GM21786 (cell line): ENCODE data around the gene AHI1.

ENCODE experiments used
- ATAC-seq: cut with Tn5 transposase; IDR thresholded peaks from one replicate; pipeline ENCODE4 v1.9.1; 2021; ENCODE audit not compliant: unreplicated experiment

Gene AHI1

GRCh38 chr6:135334169-135334568 is 163.4 kb downstream of the AHI1 start:
- no peak for ATAC-seq

GRCh38 chr6:135331002-135331401 is 166.5 kb downstream of the AHI1 start:
- no peak for ATAC-seq

- ATAC-seq: peak; percentile 96
Observed at GRCh38 chr6:135329851-135330803, 167.4 kb downstream of the AHI1 start.

DNA sequence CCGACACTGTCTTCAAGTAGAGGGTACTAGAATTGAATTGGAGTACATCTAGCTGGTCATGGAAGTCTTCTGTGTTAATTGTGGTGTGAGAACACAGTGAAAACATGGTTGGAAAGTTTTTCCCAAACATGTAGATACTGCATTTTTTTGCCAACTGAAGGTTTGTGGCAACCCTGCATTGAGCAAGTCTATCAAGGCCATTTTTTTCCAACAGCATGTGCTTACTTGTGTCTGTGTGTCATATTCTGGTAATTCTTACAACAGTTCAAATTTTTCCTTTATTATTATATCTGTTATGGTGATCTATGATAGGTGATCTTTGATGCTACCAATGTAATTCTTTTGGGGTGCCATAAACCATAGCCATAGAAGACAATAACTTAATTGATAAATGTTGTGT is 169.4 kb downstream of the AHI1 start:
- ATAC-seq: no peak

DNA sequence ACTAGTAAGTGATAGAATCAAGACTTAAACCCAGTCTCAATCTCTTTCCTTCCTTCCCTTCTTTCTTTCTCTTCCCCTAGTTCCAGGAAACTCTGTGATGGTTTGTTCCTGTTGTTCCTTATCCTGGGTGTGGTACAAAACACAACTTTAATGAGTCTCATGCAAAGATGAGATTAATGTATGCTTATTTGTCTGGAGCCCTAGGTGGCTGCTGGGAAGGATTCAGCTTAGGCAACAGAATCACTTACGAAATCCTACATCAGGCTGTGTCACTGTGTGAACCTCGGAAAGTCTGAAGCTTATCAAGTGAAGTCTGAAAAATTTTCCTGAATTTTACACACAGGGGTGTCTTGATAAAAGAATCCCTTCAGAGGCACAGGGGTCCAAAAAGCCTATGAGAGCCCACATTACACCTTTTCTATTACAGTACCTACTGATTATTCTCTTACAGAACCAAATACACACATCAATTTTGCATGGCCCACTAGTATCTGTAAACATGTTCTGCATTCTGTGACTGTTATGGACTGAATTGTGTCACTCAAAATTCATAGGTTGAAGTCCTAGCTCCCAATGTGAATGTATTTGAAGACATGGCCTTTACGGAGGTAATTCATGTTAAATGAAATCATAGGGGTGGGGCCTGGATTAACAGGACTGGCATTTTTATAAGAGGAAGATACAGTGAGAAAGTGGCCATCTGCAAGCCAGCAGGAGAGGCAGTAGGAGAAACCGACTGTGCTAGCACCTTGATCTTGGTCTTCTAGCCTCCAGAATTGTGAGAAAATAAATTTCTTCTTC is 171.7 kb downstream of the AHI1 start:
- ATAC-seq: no peak

GRCh38 chr6:135324531-135324930 is 173.0 kb downstream of the AHI1 start:
- no peak for ATAC-seq

- no peak for ATAC-seq
Observed at GRCh38 chr6:135323979-135324378, 173.6 kb downstream of the AHI1 start.

DNA sequence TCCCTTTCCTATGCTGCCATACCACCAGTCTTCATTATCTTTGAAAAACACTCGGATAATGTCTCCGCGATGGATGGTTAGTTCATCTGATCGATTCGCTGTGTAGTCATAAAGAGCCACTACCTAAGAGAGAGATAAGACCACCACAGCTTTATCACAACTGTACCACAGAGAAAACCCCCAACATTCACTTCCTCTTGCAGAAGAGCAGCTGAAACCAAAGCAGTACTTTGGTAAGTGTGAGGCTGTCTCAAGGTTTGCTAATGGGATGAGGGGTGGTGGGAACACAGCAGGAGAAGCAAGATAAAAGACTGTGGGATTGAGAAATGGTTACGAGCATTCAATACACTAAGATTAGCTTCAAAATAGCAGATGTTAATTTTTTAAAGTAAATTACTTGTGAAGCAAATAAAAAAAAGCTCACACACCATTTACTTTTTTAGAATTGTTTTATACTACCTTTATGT is 174.3 kb downstream of the AHI1 start:
- peak; percentile 99 for ATAC-seq

DNA sequence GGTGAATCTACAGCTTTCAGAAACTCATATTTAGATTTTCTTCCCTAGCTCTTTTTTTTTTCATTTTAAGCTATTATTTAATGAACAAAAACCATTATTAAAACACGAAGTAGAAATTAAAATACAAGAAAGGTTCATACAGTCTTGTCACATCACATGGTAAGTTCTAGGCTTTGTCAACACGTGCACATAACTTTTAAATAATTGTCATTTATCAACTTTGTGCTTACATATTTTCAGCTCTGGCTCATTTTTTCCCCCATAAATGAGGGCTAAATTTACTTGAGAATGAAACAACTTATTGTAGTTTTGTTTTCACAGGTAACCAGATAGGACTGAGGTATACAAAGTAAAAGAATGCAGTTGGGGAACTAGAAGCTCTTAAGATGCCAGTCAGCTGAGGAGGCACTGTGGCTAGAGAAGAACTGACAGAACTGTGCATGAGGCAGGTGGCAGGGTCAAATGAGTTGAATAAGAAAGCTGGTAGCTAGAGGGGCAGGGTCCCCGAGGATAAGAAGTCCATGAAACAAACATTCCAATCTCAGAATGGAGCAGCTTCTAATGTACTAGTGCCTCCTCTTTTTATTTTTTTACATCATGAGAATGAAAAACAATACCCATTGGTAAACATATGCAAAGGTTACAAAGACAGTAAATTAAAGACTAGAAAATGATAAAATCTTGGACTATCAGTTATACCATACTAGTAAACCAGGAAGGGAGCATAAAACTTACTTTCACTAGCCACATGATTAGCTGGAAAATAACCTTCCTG is 174.9 kb downstream of the AHI1 start:
- peak; percentile 72 for ATAC-seq

- no peak for ATAC-seq
Observed at GRCh38 chr6:135320721-135321621, 176.6 kb downstream of the AHI1 start.

DNA sequence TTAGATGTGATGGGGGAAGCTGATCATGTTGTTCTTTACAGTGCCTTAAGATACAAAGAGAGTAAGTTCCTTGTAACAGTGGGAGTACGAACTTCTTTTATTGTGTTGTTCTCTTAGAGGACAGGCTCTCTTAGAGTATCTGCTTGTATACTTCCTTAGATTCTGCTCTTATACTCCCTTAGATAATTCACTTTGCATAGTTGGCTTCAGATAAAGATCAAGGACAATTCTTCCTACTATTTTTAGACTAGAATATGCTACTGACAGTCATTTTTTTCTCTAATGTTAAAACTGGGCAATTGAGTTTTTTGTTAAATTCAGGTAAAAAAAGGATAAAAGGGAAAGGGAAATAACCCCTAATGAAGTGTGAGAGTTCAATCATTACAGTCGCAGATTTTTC is 177.7 kb downstream of the AHI1 start:
- no peak for ATAC-seq

DNA sequence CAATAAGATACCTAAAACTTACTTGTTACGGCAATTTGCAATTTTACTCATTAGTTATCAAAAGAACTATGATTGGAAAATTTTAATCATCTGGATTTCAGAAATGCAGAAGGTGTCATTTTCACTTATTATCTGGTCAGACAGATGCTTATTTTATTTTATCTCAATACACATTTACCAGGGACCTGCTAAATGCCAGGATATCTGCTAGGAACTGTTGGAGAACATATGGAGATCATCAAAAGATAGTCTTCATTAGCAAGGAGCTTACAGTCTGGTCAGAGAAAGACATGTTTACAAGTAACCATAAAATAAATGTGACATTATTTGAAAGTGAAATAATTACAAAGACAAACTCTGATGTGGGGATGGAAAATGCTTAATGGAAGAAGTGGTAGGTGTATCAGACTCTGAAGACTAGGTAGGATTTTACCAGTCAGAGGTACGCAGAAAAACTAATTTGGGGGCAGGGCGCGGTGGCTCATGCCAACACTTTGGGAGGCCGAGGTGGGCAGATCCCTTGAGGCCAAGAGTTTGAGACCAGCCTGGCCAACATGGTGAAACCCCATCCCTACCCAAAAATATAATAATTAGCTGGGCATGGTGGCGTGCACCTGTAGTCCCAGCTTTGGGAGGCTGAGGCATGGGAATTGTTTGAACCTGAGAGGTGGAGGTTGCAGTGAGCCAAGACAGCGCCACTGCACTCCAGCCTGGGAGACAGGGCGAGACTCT is 178.6 kb downstream of the AHI1 start:
- ATAC-seq: no peak

DNA sequence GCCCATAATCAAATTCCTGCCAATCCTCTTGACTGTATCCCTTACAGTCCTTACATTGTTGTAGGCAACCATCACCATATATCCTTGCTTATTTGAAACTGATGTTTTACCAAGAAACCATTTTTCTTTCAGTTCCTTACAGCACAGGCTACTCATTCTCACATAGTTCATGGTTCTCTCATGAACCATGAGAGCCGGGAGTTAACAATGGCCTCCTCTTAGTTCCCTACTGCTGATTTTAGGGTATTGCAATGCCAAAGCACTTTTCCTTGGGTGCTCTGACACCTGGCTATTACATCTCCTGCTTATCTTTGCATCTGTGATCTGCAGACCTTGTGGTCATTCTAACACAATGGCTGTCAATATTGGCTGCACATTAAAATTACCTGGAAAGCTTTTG is 183.0 kb downstream of the AHI1 start:
- ATAC-seq: peak; percentile 45

GRCh38 chr6:135311446-135312200 is 185.9 kb downstream of the AHI1 start:
- ATAC-seq: no peak

GRCh38 chr6:135310291-135310690 is 187.2 kb downstream of the AHI1 start:
- no peak for ATAC-seq

GRCh38 chr6:135306740-135307420 is 190.7 kb downstream of the AHI1 start:
- ATAC-seq: no peak

DNA sequence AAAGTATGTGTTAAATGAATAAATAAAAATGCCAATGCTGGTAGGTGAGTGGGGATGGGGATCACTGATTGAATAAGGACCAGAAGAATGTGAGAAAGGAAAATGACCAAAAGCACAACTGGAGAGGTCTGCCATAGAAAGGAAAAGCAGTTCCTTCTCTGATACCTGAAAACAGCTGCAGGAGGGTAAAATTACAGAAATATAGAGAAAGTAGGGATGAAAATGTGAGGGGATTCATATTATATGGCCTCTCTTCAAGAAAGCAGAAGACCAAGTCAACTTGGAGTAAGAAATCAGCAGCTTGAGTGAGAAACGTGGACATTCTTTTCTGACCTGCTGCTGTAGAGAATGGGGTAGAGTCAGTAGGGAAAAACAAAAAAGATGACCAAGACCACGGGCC is 191.4 kb downstream of the AHI1 start:
- no peak for ATAC-seq

GRCh38 chr6:135305684-135306083 is 191.9 kb downstream of the AHI1 start:
- no peak for ATAC-seq
